ENCODE measurements around the gene KIF6.
"Not testable (repeated sequence)": the region's sequence is repeated elsewhere in the genome, so short reads cannot be mapped to it uniquely, and the experiment has no call there.

Gene KIF6

GRCh38 chr6:39494998-39495397 is 230.2 kb downstream of the KIF6 start:
- DNase-seq: no peak

- DNase-seq: peak; percentile 47
Observed at GRCh38 chr6:39493777-39494176, 231.4 kb downstream of the KIF6 start.

DNA sequence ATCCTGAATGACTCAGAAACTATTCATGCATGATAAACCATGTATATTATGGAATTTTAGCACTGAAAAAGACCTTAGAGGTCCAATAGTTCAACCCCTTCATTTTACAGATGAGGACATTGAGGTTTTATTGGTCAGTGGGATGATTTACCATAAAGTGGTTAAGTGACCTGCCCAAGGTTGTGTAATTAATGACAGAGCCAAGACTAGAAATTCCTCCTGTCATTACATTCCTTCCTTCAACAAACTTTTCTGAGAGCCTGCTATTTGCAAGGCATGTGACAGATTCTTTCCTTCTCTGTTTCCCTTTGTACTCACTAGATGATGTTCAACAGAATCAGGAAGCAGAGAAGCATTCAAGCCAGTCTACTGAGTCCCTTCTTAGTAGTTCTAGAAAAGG is 232.0 kb downstream of the KIF6 start:
- peak; percentile 70 for DNase-seq

DNA sequence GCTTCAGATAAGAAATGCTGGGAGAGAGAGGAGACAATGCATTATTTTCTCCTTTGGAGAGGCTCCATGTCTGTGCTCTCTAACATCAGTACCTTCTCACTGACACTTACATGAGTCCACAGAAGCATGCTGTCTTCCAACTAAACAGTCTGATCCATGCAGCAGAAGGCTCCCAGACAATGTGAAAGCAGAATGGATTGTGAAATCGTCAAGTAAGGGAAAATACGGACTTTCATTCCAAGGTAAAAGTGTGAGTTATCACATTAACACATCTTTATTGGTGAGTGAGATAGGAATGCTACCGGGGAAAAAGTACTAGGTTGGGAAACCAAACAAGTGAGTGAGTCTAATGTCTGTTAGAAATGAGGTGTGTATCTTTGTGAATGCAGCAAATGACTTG is 235.1 kb downstream of the KIF6 start:
- DNase-seq: no peak

DNA sequence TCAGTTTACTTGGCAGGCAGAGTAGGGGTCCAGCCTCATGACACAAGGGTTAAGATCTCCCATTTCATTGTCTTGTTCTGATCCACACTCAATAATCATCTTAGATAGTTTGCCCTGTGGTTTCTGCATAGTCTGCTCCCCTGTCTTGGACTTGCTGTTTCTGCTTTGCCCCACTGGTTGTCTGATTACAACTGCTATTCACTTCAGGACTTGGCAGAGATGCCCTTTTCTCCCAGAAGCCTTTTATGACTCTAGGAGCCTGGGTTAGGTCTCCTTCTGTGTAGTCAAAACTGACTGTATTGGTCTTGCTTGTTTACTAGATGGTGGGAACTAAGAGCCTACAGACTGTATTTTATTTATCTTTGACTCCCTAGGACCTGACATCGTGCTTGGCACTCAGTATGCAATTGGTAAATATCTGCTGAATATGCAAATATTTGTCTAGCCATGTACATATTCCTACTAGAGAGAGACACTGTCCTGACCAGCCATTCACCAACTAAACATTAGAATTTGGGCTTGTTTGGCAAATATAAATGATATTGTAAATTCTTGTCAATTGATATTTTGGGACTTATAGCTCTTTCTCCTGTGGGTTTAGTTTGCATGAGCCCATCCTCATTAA is 236.8 kb downstream of the KIF6 start:
- no peak for DNase-seq

GRCh38 chr6:39484276-39484675 is 240.9 kb downstream of the KIF6 start:
- DNase-seq: no peak

DNA sequence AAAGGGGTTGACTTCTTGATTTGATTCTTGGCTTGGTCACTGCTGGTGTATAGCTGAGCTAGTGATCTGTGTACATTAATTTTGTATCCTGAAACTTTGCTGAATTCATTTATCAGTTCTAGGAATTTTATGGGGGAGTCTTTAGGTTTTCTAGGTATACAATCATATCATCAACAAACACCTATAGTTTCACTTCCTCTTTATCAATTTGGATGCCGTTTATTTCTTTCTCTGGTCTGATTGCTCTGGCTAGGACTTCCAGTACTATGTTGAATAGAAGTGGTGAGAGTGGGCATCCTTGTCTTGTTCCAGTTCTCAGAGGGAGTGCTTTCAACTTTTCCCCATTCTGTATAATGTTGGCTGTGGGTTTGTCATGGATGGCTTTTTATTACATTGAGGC is 245.4 kb downstream of the KIF6 start:
- not testable (repeated sequence) for DNase-seq

DNA sequence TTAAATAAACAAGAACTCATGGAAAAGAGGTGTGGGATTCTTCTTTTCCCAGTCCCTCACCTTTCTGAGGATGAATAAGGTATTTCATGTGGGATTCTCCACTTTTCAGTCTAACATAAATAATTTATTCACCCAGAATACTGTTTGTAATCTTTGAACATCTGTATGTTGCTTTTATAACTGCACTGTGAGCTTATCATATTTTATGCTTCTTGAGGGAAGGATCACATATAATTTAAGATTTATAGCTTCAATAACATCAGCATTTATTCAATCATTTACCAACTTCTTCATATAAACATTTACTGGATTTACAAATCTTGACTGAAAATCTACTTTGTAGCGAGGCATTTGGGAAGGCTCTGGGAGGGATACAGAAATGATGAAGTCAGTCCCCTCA is 248.5 kb downstream of the KIF6 start:
- no peak for DNase-seq

- peak; percentile 66 for DNase-seq
Observed at GRCh38 chr6:39476151-39476550, 249.1 kb downstream of the KIF6 start.

DNA sequence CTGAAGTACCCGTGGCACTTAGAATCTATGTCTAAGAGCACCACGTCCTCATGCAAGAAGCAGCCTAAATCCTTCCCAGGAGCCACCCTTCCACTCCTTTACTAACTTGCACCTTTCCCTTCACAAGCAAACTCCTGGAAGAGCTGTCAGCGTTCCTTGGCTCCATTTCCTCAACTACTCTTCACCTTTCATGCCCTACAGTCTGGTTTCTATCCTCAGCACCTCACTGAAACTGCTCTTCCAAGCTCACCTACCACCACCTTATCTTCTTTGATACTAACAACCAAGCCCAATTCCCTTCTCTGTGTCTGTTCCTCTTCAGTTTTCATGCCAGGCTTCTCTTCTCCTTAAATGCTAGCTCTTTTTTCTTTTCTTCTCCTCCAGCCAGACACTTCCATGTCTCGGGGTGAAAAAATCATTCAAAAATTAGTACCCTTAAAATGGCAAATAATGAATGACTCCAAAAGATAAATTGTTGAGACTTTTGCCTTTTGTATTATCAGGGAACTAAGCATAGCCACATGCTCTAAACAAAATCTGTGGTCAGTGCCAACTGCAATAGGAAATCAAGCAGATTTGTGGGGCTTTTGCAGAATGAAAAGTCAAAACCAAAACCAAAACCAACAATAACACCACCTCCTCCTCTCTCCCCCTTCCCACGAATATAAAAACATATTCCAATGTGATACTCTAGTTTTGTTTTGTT is 253.1 kb downstream of the KIF6 start:
- DNase-seq: peak; percentile 18

- no peak for DNase-seq
Observed at GRCh38 chr6:39470506-39470905, 254.7 kb downstream of the KIF6 start.

DNA sequence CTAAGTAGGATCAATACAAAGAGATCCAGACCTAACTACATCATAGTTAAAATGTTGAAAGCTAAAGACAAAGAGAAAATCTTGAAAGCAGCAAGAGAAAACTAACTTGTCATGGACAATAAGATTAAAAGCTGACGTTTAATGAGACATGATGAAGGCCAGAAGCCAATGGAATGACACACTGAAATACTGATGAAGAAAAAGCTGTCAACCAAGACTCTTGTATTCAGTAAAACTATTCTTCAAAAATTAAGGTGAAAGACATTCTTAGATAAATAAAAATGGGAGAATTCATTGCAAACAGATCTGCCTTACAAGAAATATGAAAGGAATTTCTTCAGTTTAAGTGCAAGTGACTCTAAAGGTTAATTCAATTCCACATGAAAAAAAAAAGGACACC is 256.8 kb downstream of the KIF6 start:
- no peak for DNase-seq

- no peak for DNase-seq
Observed at GRCh38 chr6:39466631-39467030, 258.6 kb downstream of the KIF6 start.

DNA sequence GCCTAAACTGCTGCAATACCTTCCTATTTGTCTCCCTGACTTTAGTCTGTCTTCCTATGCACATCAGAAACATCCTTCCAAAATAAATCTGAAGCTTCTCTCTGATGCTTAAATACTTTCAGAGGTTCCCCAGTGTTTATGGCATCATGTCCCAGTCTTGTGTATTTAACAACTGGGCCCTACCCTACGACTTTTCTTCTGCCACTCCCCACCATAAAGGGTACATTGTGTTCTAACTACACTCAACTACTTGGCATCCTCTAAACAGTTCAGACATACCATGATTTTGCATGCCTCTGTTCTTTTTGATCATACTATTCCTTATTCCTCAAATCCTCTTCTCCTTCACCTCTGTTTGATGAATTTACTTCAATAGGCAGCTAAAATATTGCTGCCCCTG is 259.7 kb downstream of the KIF6 start:
- no peak for DNase-seq

- DNase-seq: no peak
Observed at GRCh38 chr6:39464067-39464466, 261.1 kb downstream of the KIF6 start.

- DNase-seq: peak; percentile 13
Observed at GRCh38 chr6:39453956-39454524, 271.2 kb downstream of the KIF6 start.

DNA sequence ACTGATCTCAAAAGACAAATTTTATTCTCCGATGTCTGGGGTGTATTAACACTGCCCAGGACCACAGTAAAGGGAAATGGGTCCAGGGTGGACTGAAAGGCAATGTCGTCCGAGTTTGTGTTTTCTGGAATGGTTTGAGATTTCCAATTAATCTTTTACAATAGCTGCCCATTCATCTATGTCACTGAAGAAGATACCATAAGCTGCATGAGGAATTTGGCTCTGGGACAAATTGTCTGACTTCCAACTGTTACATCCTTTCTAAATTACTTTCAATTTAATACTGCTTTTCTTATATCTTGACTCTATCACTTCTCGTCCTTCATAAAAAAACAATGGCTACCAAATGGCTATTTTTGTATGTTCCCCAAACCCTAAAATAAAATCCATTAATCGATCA is 272.0 kb downstream of the KIF6 start:
- DNase-seq: peak; percentile 87

GRCh38 chr6:39452306-39453145 is 272.7 kb downstream of the KIF6 start:
- peak; percentile 79 for DNase-seq

- DNase-seq: peak; percentile 11
Observed at GRCh38 chr6:39451831-39452230, 273.4 kb downstream of the KIF6 start.

- no peak for DNase-seq
Observed at GRCh38 chr6:39449022-39449421, 276.2 kb downstream of the KIF6 start.

- peak; percentile 34 for DNase-seq
Observed at GRCh38 chr6:39446909-39447308, 278.3 kb downstream of the KIF6 start.

DNA sequence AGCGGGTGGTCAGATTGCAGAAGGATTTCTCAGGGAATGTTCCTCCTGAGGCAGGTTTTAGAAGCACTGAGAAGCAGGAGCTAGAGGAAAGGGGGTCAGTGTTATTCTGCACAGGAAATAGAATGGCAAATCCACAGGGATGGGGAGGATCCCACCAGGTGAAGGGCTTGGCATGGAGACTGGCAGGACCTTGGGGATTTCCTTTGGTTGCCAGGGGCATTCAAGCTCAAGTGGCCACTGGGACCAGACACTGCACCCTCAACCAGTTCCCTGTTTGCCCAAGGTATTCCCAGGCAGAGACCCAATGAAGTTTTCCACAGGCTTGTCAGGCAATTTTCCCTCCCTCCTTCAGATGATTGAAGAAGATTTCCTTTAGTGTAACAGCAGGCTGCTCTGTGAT is 279.5 kb downstream of the KIF6 start:
- no peak for DNase-seq

DNA sequence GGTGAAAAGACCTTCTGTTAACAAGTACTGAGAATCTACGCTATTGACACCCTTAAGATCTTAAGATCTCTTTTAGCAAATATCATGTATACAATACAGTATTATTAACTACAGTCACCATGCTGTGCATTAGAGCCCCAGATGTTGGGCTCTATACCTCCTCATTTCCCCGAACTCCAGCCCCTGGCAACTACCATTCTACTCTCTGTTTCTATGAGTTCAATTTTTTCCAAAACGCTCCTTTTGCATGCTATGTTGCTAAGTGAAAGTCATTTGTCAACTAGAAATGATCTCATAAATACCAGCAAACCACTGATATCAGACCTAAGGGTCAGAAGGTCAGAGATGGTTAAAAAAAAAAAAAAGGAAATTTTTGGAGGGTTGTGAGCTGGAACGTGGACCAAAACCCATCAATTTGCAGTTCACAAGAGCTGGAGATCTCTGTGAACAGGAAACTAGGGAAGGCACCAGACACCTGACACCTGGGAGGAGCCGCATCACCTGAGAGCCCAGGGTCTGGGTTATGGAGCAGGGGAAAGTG is 280.7 kb downstream of the KIF6 start:
- DNase-seq: no peak
